D721Med (cell line): Measurements from ENCODE around the gene CCL28.
"Not testable (repeated sequence)": the region's sequence is repeated elsewhere in the genome, so short reads cannot be mapped to it uniquely, and the experiment has no call there.

Experiments used
- DNase-seq: peaks from one replicate; pipeline ENCODE4 v3.0.0; 2011; ENCODE audit warnings: low spot score; ENCODE audit not compliant: insufficient read length
- FAIRE-seq: peaks from 2 replicates; lab custom pipeline; 2011; peaks lifted over from hg19 to GRCh38; lab: Jason Lieb, UNC
- TF ChIP-seq, protein P1 (sequence below): IDR thresholded peaks from 2 replicates; pipeline ENCODE4 v1.5.1; 2012; ENCODE audit warnings: mild to moderate bottlenecking, control low read depth; ENCODE audit not compliant: insufficient read depth; ENCODE audit errors: missing control alignments

The CCL28 gene

DNA sequence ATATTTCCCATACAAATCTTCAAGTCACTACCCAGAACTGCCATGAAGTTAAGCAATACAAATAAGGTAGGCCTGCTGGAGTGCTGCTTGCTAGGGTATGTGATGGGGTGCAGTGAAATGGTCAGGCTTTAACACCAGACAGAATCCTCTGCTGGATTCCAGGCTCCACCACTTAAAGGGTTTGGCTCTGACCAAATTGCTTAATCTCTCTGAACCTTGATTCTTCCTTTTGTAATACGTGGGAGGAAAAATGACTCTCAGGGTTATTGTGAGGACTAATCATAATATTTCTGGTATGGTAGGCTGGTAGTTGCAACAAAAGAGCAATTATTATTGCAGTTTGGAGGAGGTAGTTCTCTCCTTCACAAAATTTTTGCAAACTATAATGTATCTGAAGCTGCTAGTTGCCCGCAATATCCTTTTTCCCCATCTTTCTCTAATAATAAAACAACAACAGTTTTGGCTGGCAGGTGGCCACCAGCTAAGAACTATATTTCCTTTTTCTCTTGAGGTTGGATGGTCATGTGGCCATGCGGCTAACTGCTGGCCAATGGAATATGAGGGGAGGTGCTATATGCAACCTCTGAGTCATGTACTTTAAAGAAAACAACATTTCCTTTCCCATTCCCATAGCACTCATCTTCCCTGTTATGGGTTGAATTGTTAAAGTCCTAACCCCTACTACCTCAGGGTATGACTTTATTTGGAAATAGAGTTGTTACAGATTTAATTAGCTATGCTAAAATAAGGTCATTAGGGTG, 44.1 kb downstream of the CCL28 start:
- DNase-seq (no peak), FAIRE-seq (no peak)
- TF ChIP-seq, protein P1, sequence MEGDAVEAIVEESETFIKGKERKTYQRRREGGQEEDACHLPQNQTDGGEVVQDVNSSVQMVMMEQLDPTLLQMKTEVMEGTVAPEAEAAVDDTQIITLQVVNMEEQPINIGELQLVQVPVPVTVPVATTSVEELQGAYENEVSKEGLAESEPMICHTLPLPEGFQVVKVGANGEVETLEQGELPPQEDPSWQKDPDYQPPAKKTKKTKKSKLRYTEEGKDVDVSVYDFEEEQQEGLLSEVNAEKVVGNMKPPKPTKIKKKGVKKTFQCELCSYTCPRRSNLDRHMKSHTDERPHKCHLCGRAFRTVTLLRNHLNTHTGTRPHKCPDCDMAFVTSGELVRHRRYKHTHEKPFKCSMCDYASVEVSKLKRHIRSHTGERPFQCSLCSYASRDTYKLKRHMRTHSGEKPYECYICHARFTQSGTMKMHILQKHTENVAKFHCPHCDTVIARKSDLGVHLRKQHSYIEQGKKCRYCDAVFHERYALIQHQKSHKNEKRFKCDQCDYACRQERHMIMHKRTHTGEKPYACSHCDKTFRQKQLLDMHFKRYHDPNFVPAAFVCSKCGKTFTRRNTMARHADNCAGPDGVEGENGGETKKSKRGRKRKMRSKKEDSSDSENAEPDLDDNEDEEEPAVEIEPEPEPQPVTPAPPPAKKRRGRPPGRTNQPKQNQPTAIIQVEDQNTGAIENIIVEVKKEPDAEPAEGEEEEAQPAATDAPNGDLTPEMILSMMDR, result no peak

DNA sequence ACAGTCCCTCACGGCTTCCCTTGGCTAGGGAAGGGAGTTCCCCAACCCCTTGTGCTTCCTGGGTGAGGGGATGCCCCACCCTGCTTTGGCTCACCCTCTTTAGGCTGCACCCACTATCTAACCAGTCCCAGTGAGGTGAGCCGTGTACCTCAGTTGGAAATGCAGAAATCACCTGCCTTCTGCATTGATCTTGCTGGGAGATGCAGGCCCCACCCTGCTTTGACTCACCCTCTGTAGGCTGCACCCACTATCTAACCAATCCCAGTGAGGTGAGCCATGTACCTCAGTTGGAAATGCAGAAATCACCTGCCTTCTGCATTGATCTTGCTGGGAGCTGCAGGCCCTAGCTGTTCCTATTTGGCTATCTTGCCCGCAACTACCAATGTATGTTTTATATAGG, 44.7 kb downstream of the CCL28 start:
- FAIRE-seq (no peak), DNase-seq (no peak)
- TF ChIP-seq, protein P1, result no peak

DNA sequence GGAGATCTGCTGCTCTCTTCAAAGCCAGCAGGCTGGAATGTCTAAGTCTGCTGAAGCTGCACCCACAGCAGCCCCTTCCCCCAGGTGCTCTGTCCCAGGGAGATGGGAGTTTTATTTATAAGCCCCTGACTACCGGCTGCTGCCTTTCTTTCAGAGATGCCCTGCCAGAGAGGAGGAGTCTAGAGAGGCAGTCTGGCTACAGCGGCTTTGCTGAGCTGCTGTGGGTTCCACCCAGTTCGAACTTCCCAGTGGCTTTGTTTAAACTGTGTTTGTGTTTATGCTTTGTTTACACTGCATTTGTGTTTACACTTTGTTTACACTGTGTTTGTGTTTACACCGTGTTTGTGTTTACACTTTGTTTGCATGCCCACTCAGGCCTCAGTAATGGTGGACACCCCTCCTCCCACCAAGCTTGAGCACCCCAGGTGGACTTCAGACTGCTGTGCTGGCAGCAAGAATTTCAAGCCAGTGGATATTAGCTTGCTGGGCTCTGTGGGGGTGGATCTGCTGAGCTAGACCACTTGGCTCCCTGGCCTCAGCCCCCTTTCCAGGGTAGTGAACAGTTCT, 45.4 kb downstream of the CCL28 start:
- FAIRE-seq, DNase-seq: not testable (repeated sequence)

DNA sequence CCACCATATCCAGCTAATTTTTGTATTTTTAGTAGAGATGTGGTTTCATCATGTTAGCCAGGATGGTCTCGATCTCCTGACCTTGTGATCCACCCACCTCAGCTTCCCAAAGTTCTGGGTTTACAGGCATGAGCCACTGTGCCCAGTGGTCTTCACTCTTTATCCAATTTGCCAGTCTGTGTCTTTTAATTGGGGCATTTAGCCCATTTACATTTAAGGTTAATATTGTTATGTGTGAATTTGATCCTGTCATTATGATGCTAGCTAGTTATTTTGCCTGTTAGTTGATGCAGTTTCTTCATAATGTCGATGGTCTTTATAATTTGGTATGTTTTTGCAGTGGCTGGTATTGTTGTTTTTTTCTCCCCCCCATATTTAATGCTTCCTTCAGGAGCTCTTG, 47.0 kb downstream of the CCL28 start:
- FAIRE-seq, DNase-seq: not testable (repeated sequence)

DNA sequence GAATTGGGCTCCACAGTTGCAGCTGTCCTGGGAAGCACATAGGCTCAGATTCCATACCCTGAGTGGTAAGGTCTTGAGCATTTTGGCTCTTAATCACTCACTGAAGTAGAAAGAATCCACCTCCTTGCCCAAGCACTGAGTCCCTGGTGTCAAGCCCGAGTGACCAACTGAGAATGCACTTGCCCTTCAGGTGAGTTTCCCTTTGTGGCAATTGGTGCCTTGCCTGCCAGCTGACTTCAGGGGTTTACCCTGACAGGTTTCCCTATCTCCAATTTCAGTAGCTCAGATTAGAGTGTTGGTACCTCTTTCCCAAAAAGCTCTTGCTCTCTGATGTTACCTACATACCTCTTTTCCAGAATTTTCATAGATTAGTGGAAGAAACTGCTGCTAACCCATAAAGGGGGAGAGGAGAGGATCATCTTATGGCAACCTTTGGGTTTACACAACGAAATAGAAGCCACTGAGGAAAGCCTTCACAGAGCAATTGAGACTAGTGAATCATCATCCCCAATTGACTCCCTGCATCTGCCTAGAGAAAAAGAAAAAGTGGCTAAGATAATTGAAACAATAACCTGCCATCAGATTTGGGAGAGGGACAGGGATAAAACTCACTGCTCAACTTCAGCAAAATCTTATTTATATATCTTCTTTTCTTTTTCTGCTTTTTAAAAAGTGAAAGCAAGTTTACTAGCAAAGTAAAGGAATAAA, 48.6 kb downstream of the CCL28 start:
- no peak for DNase-seq
- no peak for FAIRE-seq
- TF ChIP-seq, protein P1, result no peak

DNA sequence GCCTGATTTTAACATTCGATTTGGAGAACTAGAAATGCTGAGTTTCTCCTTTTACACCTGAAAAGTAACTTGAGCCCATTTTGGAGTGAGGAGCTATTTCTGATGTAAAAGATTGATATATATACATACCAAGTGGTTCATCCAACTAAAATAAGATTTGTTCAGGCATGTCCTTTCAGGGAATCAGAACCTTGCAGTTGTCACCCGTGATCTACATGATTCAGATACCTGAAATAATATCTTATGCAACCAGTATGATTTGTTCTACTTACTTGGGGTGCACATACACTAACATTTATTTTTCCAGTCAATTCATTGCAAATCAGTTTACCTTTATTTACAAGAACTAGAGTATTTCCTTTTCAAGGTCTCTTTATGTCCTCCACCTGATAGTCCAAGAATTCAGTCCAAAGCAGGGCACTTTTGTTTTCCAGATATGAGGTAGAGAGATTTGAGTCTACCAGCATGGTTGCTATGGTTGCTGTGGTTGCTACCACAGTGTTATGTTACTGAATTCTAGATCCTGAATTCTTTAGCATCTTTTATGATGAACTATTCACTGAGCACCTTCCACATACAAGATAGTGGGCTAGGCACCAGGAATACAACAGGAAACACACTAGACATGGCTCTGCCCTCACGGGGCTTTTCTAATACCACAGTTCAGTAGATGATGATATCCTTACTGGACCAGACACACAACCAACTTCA, 49.3 kb downstream of the CCL28 start:
- FAIRE-seq (no peak), DNase-seq (no peak)
- TF ChIP-seq, protein P1, result no peak

DNA sequence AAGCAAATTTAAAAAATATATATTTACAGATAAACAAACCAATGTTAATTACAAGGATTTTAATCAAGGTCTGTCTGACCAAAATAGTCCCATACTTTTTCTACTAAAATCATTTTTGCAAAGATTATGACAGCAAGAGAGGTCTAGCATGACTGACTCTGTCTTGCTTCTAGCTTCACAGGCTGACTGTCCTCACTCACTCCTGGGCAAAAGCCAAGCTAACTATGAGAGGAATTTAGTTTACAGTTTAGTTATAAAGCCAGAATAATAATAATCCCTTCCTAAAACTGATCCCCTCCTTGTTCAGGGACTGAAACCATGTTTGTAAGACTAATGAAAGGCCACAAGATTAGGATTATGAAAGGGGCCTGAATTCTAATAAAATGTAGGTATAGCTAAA, 53.5 kb downstream of the CCL28 start:
- DNase-seq, result no peak
- no peak for FAIRE-seq
- TF ChIP-seq, protein P1, result no peak
